ENCODE measurements around the gene SMIM20. TPM values are rescaled to one million over a fixed set of nuclear protein-coding genes. Genes with fewer than 3 reads are reported as not detected.

The SMIM20 gene
- total and polyA plus RNA-seq, 2 of the 4 experiments (the other 2 are of a cell fraction): 13.6 to 23.1 TPM

GRCh38 chr4:25883565-25883964 is 30.5 kb upstream of the SMIM20 start:
- Histone ChIP-seq H2AK5ac (ENCODE audit: low read depth, low read length) (peak overlapping the region; percentile 48; the same call in 1 of the 2 replicates), H3K9ac (ENCODE audit: low read depth, low read length) (no peak overlapping the region), H3K14ac (replicated peaks; ENCODE audit: low read depth, low read length) (0 out of 2 replicates have a peak overlapping the region, but pooled peaks have one; percentile 40), H2BK20ac (ENCODE audit: low read depth, low read length) (0 out of 2 replicates have a peak overlapping the region, but pooled peaks have one; percentile 5), H4K91ac (ENCODE audit: insufficient read depth, low read depth, low read length) (peak overlapping the region; percentile 20; the same call in 1 of the 2 replicates), H2BK5ac (ENCODE audit: low read depth, low read length, poor library complexity, severe bottlenecking) (peak overlapping the region; percentile 36), H3K9me1 (ENCODE audit: insufficient read depth, low read length) (peaks cover 15% of the 10 kb centered on the region; the same call in 1 of the 2 replicates), H2AFZ (replicated peaks; ENCODE audit: low read length, poor library complexity) (no peak overlapping the region), H2BK120ac (ENCODE audit: low read depth, low read length) (peak overlapping the region; percentile 57), H4K20me1 (ENCODE audit: insufficient read depth, low read length) (no peaks in the 10 kb centered on the region), H3K36me3 (ENCODE audit: control insufficient read depth, insufficient read depth, low read length) (no peaks in the 10 kb centered on the region), H3K4ac (ENCODE audit: low read depth, low read length) (peak overlapping the region; percentile 57; the same call in 1 of the 2 replicates), H3K23ac (ENCODE audit: low read depth, low read length) (peak overlapping the region; percentile 65), H3K4me1 (ENCODE audit: control insufficient read depth, insufficient read depth, low read length) (peaks cover 19% of the 10 kb centered on the region), H3K4me2 (ENCODE audit: low read depth, low read length) (peak overlapping the region; percentile 32; the same call in 1 of the 2 replicates), H2BK15ac (ENCODE audit: low read depth, low read length) (peak overlapping the region; percentile 16; the same call in 1 of the 3 replicates), H3K79me1 (ENCODE audit: low read depth in 1 of 2, low read length in 2 of 2) (no peaks in the 10 kb centered on the region), H3K18ac (ENCODE audit: low read depth, low read length) (peak overlapping the region; percentile 56; the same call in 1 of the 2 replicates), H2AK9ac (replicated peaks; ENCODE audit: low read depth, low read length, poor library complexity) (no peak overlapping the region), H4K8ac (ENCODE audit: low read depth in 2 of 2, low read length in 2 of 2) (peak overlapping the region in 1 of 2 experiments; percentile 2; a peak in 1 of 4 replicates), H3K56ac (ENCODE audit: extremely low read depth, insufficient read depth, low read length) (no peak overlapping the region), H3K27me3 (ENCODE audit: control insufficient read depth, insufficient read depth, low read length) (no peaks in the 10 kb centered on the region), H3K4me3 (ENCODE audit: insufficient read depth, low read depth, low read length) (no peak overlapping the region), H3K9me3 (ENCODE audit: control insufficient read depth, insufficient read depth, low read length) (no peaks in the 10 kb centered on the region), H3K27ac (ENCODE audit: insufficient read depth, low read length) (no peak overlapping the region), H4K5ac (ENCODE audit: low read depth, low read length) (no peak overlapping the region)
- intact Hi-C loops (cut with micrococcal nuclease): no loop called here
- no TSS peak for BruUV-seq (replicated peaks)
- DNase-seq (no peak), ATAC-seq (ENCODE audit: low read depth) (peak; percentile 8)
- TF ChIP-seq POLR2A (IDR thresholded peaks at IDR 0.05; ENCODE audit: low read depth, low read length): no peak
- no peak for TF ChIP-seq MAZ (IDR thresholded peaks at IDR 0.05; ENCODE audit: borderline replicate concordance, low read depth, low read length)
- no peak for TF ChIP-seq SMC3 (IDR thresholded peaks at IDR 0.05; ENCODE audit: low read depth, low read length)
- no peak for TF ChIP-seq RAD21 (IDR thresholded peaks at IDR 0.05; ENCODE audit: low read length)
- no peak for TF ChIP-seq NFE2L2 (IDR thresholded peaks at IDR 0.05; ENCODE audit: low read depth, low read length)
- no peak for TF ChIP-seq RCOR1 (IDR thresholded peaks at IDR 0.05; ENCODE audit: insufficient replicate concordance, low read length)
- no peak for TF ChIP-seq CHD1 (IDR thresholded peaks at IDR 0.05; ENCODE audit: low read depth, low read length)
- no peak for TF ChIP-seq FOS (IDR thresholded peaks at IDR 0.05; ENCODE audit: low read depth, low read length)
- ChIA-PET POLR2A (ENCODE audit: unreplicated experiment) (no interaction called here), CTCF (interaction anchor here (0.6 kb wide), 2 partner anchors 10 to 21 kb away, joined by 3 read pairs; no protein-coding TSS in a partner anchor)
- WGBS, 2 experiments (ENCODE audit: extremely low coverage in 2 of 2, insufficient read length in 1 of 2): no CpG with 5 or more reads among the region's 2 CpGs
- in situ Hi-C loops (cut with MboI; ENCODE audit: low sequenced_read_pairs): no loop called here
- dilution Hi-C loops (cut with HindIII; ENCODE audit: low sequenced_read_pairs, unreplicated experiment): no loop called here

Measured in IMR-90 (cell line).